Neural cell (in vitro differentiated cells): ENCODE results near the gene FLT3LG. TPM values are rescaled to one million over a fixed set of nuclear protein-coding genes. Genes with fewer than 3 reads are reported as not detected.

Experiments
- H2AFZ ChIP-seq: fragments of 200-600, 300-800 bp; sonication (generic), shearing (Covaris generic); 2 replicates; pipeline ENCODE4 v1.6.0; 2014; ENCODE audit warnings: low read depth, mild to moderate bottlenecking, antibody characterized with exemption, low read length, moderate library complexity
- H3F3A ChIP-seq: fragments of 200-600 bp; shearing (Covaris generic); 2 replicates; pipeline ENCODE4 v1.6.1; 2016; ENCODE audit warnings: mild to moderate bottlenecking, moderate library complexity, mixed read lengths, antibody characterized with exemption, low read length; ENCODE audit not compliant: insufficient read depth, poor library complexity, severe bottlenecking
- H3K27ac ChIP-seq: fragments of 200-600, 300-800 bp; sonication (generic), shearing (Covaris generic); 2 replicates; pipeline ENCODE4 v1.5.1; 2014; ENCODE audit warnings: mild to moderate bottlenecking, low read length, moderate library complexity
- H3K27me3 ChIP-seq: fragments of 300-800, 200-600 bp; sonication (generic), shearing (Covaris generic); 2 replicates; pipeline ENCODE4 v1.6.0; 2014; ENCODE audit warnings: mild to moderate bottlenecking, low read depth, low read length, moderate library complexity; ENCODE audit not compliant: insufficient read depth
- H3K36me3 ChIP-seq: fragments of 300-800, 200-600 bp; sonication (generic), shearing (Covaris generic); 2 replicates; pipeline ENCODE4 v1.5.1; 2014; ENCODE audit warnings: mild to moderate bottlenecking, antibody characterized with exemption, low read length, moderate library complexity; ENCODE audit not compliant: insufficient read depth
- H3K4me2 ChIP-seq: fragments of 300-800, 200-600 bp; sonication (generic), shearing (Covaris generic); 2 replicates; pipeline ENCODE4 v1.6.0; 2014; ENCODE audit warnings: mild to moderate bottlenecking, low read length
- H3K4me3 ChIP-seq: fragments of 300-800, 200-600 bp; sonication (generic), shearing (Covaris generic); 2 replicates; pipeline ENCODE4 v1.5.1; 2014; ENCODE audit warnings: mild to moderate bottlenecking, low read length, moderate library complexity
- H3K79me2 ChIP-seq: fragments of 200-600 bp; shearing (Covaris generic); replicated peaks from 2 replicates; pipeline ENCODE4 v1.6.0; 2014; ENCODE audit warnings: mild to moderate bottlenecking, low read length, moderate library complexity; ENCODE audit not compliant: insufficient read depth
- H3K9ac ChIP-seq: fragments of 300-800, 200-600 bp; sonication (generic), shearing (Covaris generic); 2 replicates; pipeline ENCODE4 v1.6.1; 2016; ENCODE audit warnings: mild to moderate bottlenecking, low read length, mixed read lengths
- H3K9me2 ChIP-seq: fragments of 200-600 bp; shearing (Covaris generic); 2 replicates; pipeline ENCODE4 v1.6.1; 2016; ENCODE audit warnings: mild to moderate bottlenecking, low read length, mixed read lengths; ENCODE audit not compliant: insufficient read depth
- H3K9me3 ChIP-seq: fragments of 200-600, 300-800 bp; sonication (generic), shearing (Covaris generic); 2 replicates; pipeline ENCODE4 v1.6.1; 2016; ENCODE audit warnings: mild to moderate bottlenecking, mixed run types, low read length, moderate library complexity, mixed read lengths
- H4K20me1 ChIP-seq: fragments of 200-600 bp; shearing (Covaris generic); 2 replicates; pipeline ENCODE4 v1.6.1; 2016; ENCODE audit warnings: mild to moderate bottlenecking, mixed run types; ENCODE audit not compliant: insufficient read depth
- CTCF ChIP-seq: fragments of 450-650 bp; IDR thresholded peaks from 2 replicates; pipeline ENCODE4 v1.5.1; 2014; ENCODE audit warnings: antibody characterized with exemption, mild to moderate bottlenecking, moderate library complexity; ENCODE audit not compliant: poor library complexity, severe bottlenecking
- EP300 ChIP-seq: fragments of 450-650 bp; conservative IDR thresholded peaks from 2 replicates; pipeline ENCODE4 v1.6.1; 2014; ENCODE audit warnings: antibody characterized with exemption, mild to moderate bottlenecking, moderate library complexity; ENCODE audit not compliant: poor library complexity, severe bottlenecking
- EZH2 ChIP-seq: fragments of 200-600, 300-800 bp; shearing (Covaris generic), sonication (generic); IDR thresholded peaks from 2 replicates; pipeline ENCODE4 v1.6.1; 2014; ENCODE audit warnings: antibody characterized with exemption, low read length, borderline replicate concordance, mild to moderate bottlenecking; ENCODE audit not compliant: insufficient read depth, poor library complexity, severe bottlenecking
- MXI1 ChIP-seq: fragments of 450-650 bp; conservative IDR thresholded peaks from 2 replicates; pipeline ENCODE4 v1.6.1; 2014; ENCODE audit warnings: antibody characterized with exemption, mild to moderate bottlenecking; ENCODE audit not compliant: poor library complexity, severe bottlenecking
- POLR2AphosphoS5 ChIP-seq: IDR thresholded peaks from 2 replicates; pipeline ENCODE4 v1.6.1; 2012
- RAD21 ChIP-seq: fragments of 450-650 bp; conservative IDR thresholded peaks from 2 replicates; pipeline ENCODE4 v1.6.1; 2014; ENCODE audit warnings: antibody characterized with exemption, mild to moderate bottlenecking, moderate library complexity
- REST ChIP-seq: IDR thresholded peaks from 2 replicates; pipeline ENCODE4 v1.6.1; 2012; ENCODE audit warnings: borderline replicate concordance
- SMC3 ChIP-seq: fragments of 450-650 bp; conservative IDR thresholded peaks from 2 replicates; pipeline ENCODE4 v1.6.1; 2014; ENCODE audit warnings: antibody characterized with exemption, mild to moderate bottlenecking, moderate library complexity; ENCODE audit not compliant: poor library complexity
- TAF1 ChIP-seq: IDR thresholded peaks from 2 replicates; pipeline ENCODE4 v1.6.1; 2012; ENCODE audit warnings: low read depth
- polyA minus RNA-seq: library from RNA; depleted of rRNA, polyadenylated mRNA; stranded (reverse); fragments of >200 nt; gene quantifications from 2 replicates; pipeline ENCODE4 v1.2.3, GENCODE V29; 2014
- polyA plus RNA-seq: library from polyadenylated mRNA; depleted of rRNA; stranded (reverse); fragments of >200 nt; gene quantifications from 2 replicates; pipeline ENCODE4 v1.2.3, GENCODE V29; 2014

Gene FLT3LG
- polyA plus RNA-seq (not detected in 2 replicates), polyA minus RNA-seq (not detected in 2 replicates)

GRCh38 chr19:49473868-49474541 is at the start of gene FLT3LG:
TSS of gene FLT3LG (plus strand) at chr19:49474215. CDS start at chr19:49474640, 425 bp downstream.
- Histone ChIP-seq H3K27me3 (peaks cover 4% of the 10 kb centered on the region), H4K20me1 (no peaks in the 10 kb centered on the region), H3K36me3 (no peaks in the 10 kb centered on the region), H3K9me3 (no peaks in the 10 kb centered on the region), H3K27ac (no peak within 1 kb of the TSS), H2AFZ (no peak within 1 kb of the TSS), H3K4me2 (no peak within 1 kb of the TSS), H3K9me2 (no peaks in the 10 kb centered on the region), H3K4me3 (no peak within 1 kb of the TSS), H3F3A (no peaks in the 10 kb centered on the region), H3K9ac (no peak within 1 kb of the TSS), H3K79me2 (no peaks in the 10 kb centered on the region)
- TF ChIP-seq CTCF: peak; percentile 44
- no peak for TF ChIP-seq RAD21

DNA sequence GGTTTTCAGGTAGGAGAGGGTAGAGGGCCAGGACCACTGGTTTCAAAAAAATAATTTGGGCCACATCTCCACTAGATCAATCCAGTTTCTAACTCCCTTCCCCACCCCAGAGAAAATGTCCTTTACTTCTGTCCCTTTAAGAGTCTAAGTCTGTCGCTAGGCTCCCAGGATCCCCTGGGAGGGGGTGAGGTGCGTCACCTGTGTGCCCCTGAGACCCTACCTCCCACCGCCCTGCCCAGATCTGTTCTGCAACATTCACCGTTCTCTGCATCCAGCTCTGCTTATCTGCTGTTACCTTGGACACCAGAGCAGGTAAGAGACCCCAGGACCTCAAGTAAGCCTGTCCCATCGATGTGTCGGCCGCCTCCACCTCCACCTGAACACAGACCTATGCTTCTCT is 48.8 kb upstream of the FLT3LG start, which contains the start of gene GFY:
Gene GFY, plus strand, starts transcription at position 211 of the 400 bp plus-strand sequence. CDS start 1,043 bp downstream, outside the sequence.
- TF ChIP-seq TAF1 (no peak), EP300 (no peak), MXI1 (no peak), SMC3 (no peak), CTCF (no peak), POLR2AphosphoS5 (no peak), RAD21 (no peak), EZH2 (no peak), REST (no peak)
- H3K9ac ChIP-seq: no peak within 1 kb of the TSS
- H3K4me2 ChIP-seq: no peak within 1 kb of the TSS
- no peak within 1 kb of the TSS for H3K27ac ChIP-seq
- peaks cover 82% of the 10 kb centered on the region for H3K27me3 ChIP-seq
- no peak within 1 kb of the TSS for H3K4me3 ChIP-seq
- H3K9me3 ChIP-seq: no peaks in the 10 kb centered on the region
- H3K9me2 ChIP-seq: no peaks in the 10 kb centered on the region
- no peaks in the 10 kb centered on the region for H3F3A ChIP-seq
- H4K20me1 ChIP-seq: no peaks in the 10 kb centered on the region
- H3K36me3 ChIP-seq: no peaks in the 10 kb centered on the region
- no peak within 1 kb of the TSS for H2AFZ ChIP-seq
- no peaks in the 10 kb centered on the region for H3K79me2 ChIP-seq
